Cardiac atrium fibroblast (primary cell): ENCODE data around the gene HID1. TPM values are rescaled to one million over a fixed set of nuclear protein-coding genes. Genes with fewer than 3 reads are reported as not detected.

ENCODE experiments used
- total RNA-seq: library from RNA; depleted of rRNA; stranded (reverse); fragments of >200 nt; gene quantifications from 2 replicates; pipeline ENCODE4 v1.2.3, GENCODE V29; 2015

HID1 gene, protein sequence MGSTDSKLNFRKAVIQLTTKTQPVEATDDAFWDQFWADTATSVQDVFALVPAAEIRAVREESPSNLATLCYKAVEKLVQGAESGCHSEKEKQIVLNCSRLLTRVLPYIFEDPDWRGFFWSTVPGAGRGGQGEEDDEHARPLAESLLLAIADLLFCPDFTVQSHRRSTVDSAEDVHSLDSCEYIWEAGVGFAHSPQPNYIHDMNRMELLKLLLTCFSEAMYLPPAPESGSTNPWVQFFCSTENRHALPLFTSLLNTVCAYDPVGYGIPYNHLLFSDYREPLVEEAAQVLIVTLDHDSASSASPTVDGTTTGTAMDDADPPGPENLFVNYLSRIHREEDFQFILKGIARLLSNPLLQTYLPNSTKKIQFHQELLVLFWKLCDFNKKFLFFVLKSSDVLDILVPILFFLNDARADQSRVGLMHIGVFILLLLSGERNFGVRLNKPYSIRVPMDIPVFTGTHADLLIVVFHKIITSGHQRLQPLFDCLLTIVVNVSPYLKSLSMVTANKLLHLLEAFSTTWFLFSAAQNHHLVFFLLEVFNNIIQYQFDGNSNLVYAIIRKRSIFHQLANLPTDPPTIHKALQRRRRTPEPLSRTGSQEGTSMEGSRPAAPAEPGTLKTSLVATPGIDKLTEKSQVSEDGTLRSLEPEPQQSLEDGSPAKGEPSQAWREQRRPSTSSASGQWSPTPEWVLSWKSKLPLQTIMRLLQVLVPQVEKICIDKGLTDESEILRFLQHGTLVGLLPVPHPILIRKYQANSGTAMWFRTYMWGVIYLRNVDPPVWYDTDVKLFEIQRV
- 0.18 and 0.81 TPM in 2 replicates for total RNA-seq

DNA sequence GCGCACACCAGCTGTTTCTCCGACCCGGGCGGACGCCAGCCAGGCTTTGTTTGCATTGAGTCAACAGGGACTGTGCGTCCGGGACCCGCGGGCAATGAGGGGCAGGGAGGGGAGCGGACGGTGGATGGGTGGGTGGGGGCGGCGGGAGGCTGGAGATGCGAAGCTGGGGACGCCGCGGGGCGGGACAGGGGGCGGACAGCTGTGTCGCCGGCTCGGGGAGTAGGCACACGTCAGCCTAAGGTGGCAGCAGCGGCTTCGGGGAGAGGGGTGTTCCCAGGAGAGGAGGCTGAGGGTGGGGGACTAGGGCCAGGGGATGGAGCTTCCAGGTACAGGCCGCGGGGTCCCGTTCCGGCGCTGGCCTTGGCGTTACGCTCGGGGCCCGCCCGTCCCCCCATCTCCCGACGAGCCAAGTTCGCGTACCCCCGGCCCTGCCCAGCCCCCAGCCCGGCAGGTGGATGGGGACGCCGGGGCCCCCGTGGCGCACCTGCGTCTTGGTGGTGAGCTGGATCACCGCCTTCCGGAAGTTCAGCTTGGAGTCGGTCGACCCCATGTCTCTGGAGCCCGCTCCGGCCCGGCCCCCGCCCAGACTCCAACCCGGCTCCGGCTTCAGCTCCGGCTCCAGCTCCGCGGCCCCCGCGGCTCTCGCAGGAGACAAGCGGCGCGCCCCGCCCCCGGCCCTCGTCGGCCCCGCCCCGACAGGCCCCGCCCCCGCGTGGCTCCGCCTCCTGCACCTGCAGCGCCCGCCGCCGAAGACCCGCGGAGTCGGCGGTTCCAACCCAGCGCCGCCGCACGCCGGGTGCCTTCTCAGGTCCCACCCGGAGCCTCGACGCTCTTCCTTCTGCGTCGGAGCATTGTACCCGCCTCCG lies at the start of gene HID1:
HID1 (minus strand) TSS at position 653 of the 866 bp plus-strand sequence; CDS start at position 550, 103 bp downstream.

GRCh38 chr17:75012346-75013091 lies 40.0 kb upstream of the HID1 start, which contains the start of gene MRPL58:
MRPL58 (plus strand) TSS chr17:75012670; CDS start chr17:75012687, 17 bp downstream.

DNA sequence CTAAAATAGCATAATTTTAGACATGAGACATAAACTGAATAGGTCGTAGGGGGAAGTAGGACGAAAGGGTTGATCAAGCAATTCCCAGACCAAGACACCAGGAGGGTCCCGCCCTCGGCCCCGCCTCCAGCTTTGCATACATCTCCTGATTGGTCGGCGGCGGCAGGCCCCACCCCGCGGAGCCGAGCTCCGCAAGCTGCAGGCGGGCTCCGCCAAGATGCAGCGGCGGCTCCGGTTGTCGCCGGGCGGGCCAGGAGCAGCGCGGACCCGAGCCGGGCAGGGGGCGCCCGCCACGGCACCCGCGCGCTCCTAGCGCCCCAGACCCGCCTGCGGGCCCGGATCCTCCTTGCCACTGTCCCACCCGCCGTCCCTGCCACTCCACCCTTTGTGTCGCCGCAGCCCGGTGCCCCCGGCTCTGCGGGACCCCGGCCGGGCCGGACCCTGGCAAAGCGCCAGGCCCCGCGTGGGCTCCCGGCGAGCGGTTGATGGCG lies 14.9 kb upstream of the HID1 start, which contains the start of gene CDR2L:
CDR2L (plus strand) TSS at position 215 of the 491 bp plus-strand sequence. CDS start 412 bp downstream, outside the sequence.

GRCh38 chr17:74935585-74936469 lies 36.7 kb downstream of the HID1 start, which contains the start of gene OTOP3:
OTOP3 (plus strand) TSS chr17:74935898; CDS start chr17:74935922, 24 bp downstream.

DNA sequence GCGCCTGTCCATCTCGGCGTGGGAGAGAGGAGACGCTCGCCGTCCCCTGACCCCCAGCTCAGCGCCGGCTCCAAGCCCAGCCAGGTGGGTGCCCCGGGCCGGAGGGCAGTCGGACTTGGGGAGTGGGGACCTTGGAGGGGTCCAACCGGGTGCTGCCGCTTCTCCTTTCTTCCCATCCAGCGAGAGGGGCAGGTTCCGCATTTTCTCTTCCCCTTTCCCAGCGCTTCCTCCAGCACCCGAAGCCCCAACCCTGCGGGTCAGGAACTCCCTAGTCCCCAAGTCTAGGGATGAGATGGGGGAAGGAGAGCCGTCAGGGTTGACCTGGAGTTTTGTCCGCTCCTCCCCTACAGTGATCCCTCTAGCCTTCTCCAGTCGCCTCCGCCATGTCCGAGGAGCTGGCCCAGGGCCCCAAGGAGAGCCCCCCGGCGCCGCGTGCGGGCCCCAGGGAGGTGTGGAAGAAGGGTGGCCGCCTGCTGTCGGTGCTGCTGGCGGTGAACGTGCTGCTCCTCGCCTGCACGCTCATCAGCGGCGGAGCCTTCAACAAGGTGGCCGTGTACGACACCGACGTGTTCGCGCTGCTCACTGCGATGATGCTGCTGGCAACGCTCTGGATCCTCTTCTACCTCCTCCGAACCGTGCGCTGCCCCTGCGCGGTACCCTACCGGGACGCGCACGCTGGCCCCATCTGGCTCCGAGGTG lies 48.2 kb downstream of the HID1 start, which contains the start of gene OTOP2:
OTOP2 (plus strand) TSS at position 24 of the 699 bp plus-strand sequence; CDS start at position 384, 360 bp downstream.

DNA sequence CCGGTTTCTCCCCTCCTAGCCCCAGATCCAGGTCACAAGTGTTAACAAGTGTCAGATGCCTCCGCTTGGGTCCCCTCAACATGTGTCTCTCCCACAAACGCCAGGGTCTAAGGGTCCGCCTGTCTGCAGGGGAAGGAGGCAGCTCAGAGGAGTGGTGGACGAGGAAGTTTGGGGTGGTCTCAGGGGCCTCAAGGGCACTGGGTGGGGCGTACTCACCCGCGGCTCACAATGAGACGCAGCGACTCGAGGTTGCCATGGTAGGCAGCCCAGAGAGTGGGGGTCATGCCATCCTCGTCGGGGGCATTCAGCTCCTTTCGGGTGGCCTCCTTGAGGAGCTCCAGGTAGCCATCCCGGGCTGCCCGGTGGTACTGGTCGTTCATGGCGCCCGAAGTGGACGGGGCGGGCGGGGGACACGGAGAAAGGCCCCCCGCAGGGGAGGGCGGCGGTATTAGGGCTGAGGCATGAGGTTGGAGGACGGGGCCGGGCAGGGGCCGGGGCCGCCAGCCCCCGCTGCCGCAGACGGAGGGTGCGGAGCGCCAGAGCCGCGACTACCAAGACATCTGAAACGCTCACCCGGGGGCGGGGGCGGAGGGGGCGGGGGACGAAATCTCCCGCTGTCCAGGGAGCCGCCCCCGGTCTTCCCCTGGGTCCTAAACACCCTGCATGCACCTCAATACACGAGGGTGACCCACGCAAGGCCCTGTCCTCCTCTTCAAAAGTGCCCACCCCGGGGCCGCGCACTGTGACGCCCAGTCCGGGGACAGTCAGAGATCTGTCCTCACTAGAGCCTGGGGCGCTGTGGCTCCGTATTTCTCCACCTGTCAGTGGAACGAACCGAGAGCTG lies 49.6 kb downstream of the HID1 start, which contains the start of gene USH1G:
USH1G (minus strand) TSS at position 562 of the 844 bp plus-strand sequence; CDS start at position 380, 182 bp downstream.

Other genes with a start within 250 kb of the HID1 start
- gene RAB37, start 235.5 kb downstream of the HID1 start, total RNA-seq = 1.1 and 5.8 TPM in 2 replicates
- 16.2 and 18.1 TPM in 2 replicates for gene NHERF1, start 224.1 kb downstream of the HID1 start, total RNA-seq
- 28.0 and 54.7 TPM in 2 replicates for gene NAT9, start 196.4 kb downstream of the HID1 start, total RNA-seq
- not detected in 2 replicates for gene GRIN2C, start 112.9 kb downstream of the HID1 start, total RNA-seq
- 7.4 and 25.8 TPM in 2 replicates for gene FDXR, start 99.8 kb downstream of the HID1 start, total RNA-seq
- not detected in 2 replicates for gene FADS6, start 79.1 kb downstream of the HID1 start, total RNA-seq
- not detected in 2 replicates for gene USH1G, start 49.5 kb downstream of the HID1 start, total RNA-seq
- gene OTOP2, start 48.5 kb downstream of the HID1 start, total RNA-seq = not detected in 2 replicates
- not detected in 2 replicates for gene OTOP3, start 36.9 kb downstream of the HID1 start, total RNA-seq
- gene CDR2L, start 14.9 kb upstream of the HID1 start, total RNA-seq = 23.6 and 24.8 TPM in 2 replicates
- 27.1 and 29.5 TPM in 2 replicates for gene MRPL58, start 39.9 kb upstream of the HID1 start, total RNA-seq
- gene ATP5PD, start 74.2 kb upstream of the HID1 start, total RNA-seq = 271 and 283 TPM in 2 replicates
- gene KCTD2, start 74.5 kb upstream of the HID1 start, total RNA-seq = 12.8 and 24.3 TPM in 2 replicates
- 4.4 and 5.8 TPM in 2 replicates for gene SLC16A5, start 115.2 kb upstream of the HID1 start, total RNA-seq
- gene ARMC7, start 137.2 kb upstream of the HID1 start, total RNA-seq = 3.2 and 5.8 TPM in 2 replicates
- gene NT5C, start 159.0 kb upstream of the HID1 start, total RNA-seq = 70.3 and 89.7 TPM in 2 replicates
- 100 and 157 TPM in 2 replicates for gene JPT1, start 181.8 kb upstream of the HID1 start, total RNA-seq
- 67.1 and 67.9 TPM in 2 replicates for gene SUMO2, start 210.2 kb upstream of the HID1 start, total RNA-seq
- gene NUP85, start 232.9 kb upstream of the HID1 start, total RNA-seq = 19.1 and 27.9 TPM in 2 replicates